ENCODE measurements around the gene LRMDA.
A peak's percentile ranks its signal among the peaks of the same experiment; 100 is the strongest.

The LRMDA gene

GRCh38 chr10:75649466-75649865, 218.0 kb downstream of the LRMDA start:
- Histone ChIP-seq H3K27ac (ENCODE audit: low read length, poor library complexity, severe bottlenecking) (no peak overlapping the region), H4K8ac (ENCODE audit: low read length) (no peak overlapping the region), H3K18ac (ENCODE audit: low read depth in 1 of 2, low read length in 2 of 2) (no peak overlapping the region), H4K91ac (ENCODE audit: low read length) (no peak overlapping the region), H3K4ac (ENCODE audit: low read depth in 1 of 2, low read length in 2 of 2) (no peak overlapping the region), H2BK15ac (ENCODE audit: low read depth, poor library complexity, severe bottlenecking) (no peak overlapping the region), H3K4me3 (ENCODE audit: insufficient read depth in 1 of 2, low read depth in 1 of 2, low read length in 2 of 2) (no peak overlapping the region), H2BK120ac (ENCODE audit: low read depth, low read length) (no peak overlapping the region), H2AK5ac (ENCODE audit: low read length, severe bottlenecking) (no peak overlapping the region), H2BK5ac (ENCODE audit: low read depth, low read length, poor library complexity, severe bottlenecking) (no peak overlapping the region), H2AFZ (ENCODE audit: low read depth, low read length) (no peak overlapping the region), H3K9ac (ENCODE audit: low read length) (no peak overlapping the region), H2BK12ac (ENCODE audit: low read length in 2 of 2) (no peak overlapping the region), H3K9me3 (ENCODE audit: control insufficient read depth, low read length) (no peaks in the 10 kb centered on the region), H3K79me1 (replicated peaks; ENCODE audit: low read length, poor library complexity, severe bottlenecking) (no peaks in the 10 kb centered on the region), H3K14ac (ENCODE audit: low read length in 2 of 2) (no peak overlapping the region), H3K23ac (ENCODE audit: low read length in 2 of 2) (no peak overlapping the region), H3K4me1 (ENCODE audit: control insufficient read depth, insufficient read depth, low read depth, low read length) (no peaks in the 10 kb centered on the region), H3K36me3 (ENCODE audit: control insufficient read depth in 1 of 2, insufficient read depth in 2 of 2, low read depth in 1 of 2, low read length in 2 of 2) (no peaks in the 10 kb centered on the region), H3K27me3 (ENCODE audit: control insufficient read depth in 1 of 2, insufficient read depth in 1 of 2, low read length in 2 of 2) (peaks cover 0 to 5% of the 10 kb centered on the region in 2 experiments), H3K4me2 (ENCODE audit: low read length, poor library complexity, severe bottlenecking) (no peak overlapping the region)
- no peak for DNase-seq
- no CpG with 5 or more reads among the region's 1 CpG for WGBS

GRCh38 chr10:75650648-75651047, 219.2 kb downstream of the LRMDA start:
- Histone ChIP-seq H3K36me3 (ENCODE audit: control insufficient read depth in 1 of 2, insufficient read depth in 2 of 2, low read depth in 1 of 2, low read length in 2 of 2) (no peaks in the 10 kb centered on the region), H3K4me3 (ENCODE audit: insufficient read depth in 1 of 2, low read depth in 1 of 2, low read length in 2 of 2) (no peak overlapping the region), H2BK5ac (ENCODE audit: low read depth, low read length, poor library complexity, severe bottlenecking) (no peak overlapping the region), H3K18ac (ENCODE audit: low read depth in 1 of 2, low read length in 2 of 2) (peak overlapping the region in 1 of 2 experiments; percentile 34), H2BK120ac (ENCODE audit: low read depth, low read length) (no peak overlapping the region), H2BK12ac (ENCODE audit: low read length in 2 of 2) (no peak overlapping the region), H3K4ac (ENCODE audit: low read depth in 1 of 2, low read length in 2 of 2) (no peak overlapping the region), H3K27me3 (ENCODE audit: control insufficient read depth in 1 of 2, insufficient read depth in 1 of 2, low read length in 2 of 2) (peaks cover 0 to 5% of the 10 kb centered on the region in 2 experiments), H4K91ac (ENCODE audit: low read length) (no peak overlapping the region), H3K23ac (ENCODE audit: low read length in 2 of 2) (no peak overlapping the region), H3K9ac (ENCODE audit: low read length) (no peak overlapping the region), H3K9me3 (ENCODE audit: control insufficient read depth, low read length) (no peaks in the 10 kb centered on the region), H4K8ac (ENCODE audit: low read length) (no peak overlapping the region), H3K27ac (ENCODE audit: low read length, poor library complexity, severe bottlenecking) (no peak overlapping the region), H3K14ac (ENCODE audit: low read length in 2 of 2) (no peak overlapping the region), H3K79me1 (replicated peaks; ENCODE audit: low read length, poor library complexity, severe bottlenecking) (no peaks in the 10 kb centered on the region), H3K4me1 (ENCODE audit: control insufficient read depth, insufficient read depth, low read depth, low read length) (no peaks in the 10 kb centered on the region), H2AK5ac (ENCODE audit: low read length, severe bottlenecking) (no peak overlapping the region), H2BK15ac (ENCODE audit: low read depth, poor library complexity, severe bottlenecking) (no peak overlapping the region), H3K4me2 (ENCODE audit: low read length, poor library complexity, severe bottlenecking) (no peak overlapping the region), H2AFZ (ENCODE audit: low read depth, low read length) (no peak overlapping the region)
- 77% methylated on average over 4 of the region's 4 CpGs for WGBS
- DNase-seq, result no peak

- no peak overlapping the region for H3K23ac ChIP-seq (ENCODE audit: low read length in 2 of 2)
- H3K9me3 ChIP-seq (ENCODE audit: control insufficient read depth, low read length), result no peaks in the 10 kb centered on the region
- 86% methylated on average over 2 of the region's 2 CpGs for WGBS
- no peak overlapping the region for H4K8ac ChIP-seq (ENCODE audit: low read length)
- no peak overlapping the region for H3K4ac ChIP-seq (ENCODE audit: low read depth in 1 of 2, low read length in 2 of 2)
- no peak overlapping the region for H3K4me3 ChIP-seq (ENCODE audit: insufficient read depth in 1 of 2, low read depth in 1 of 2, low read length in 2 of 2)
- H3K79me1 ChIP-seq (replicated peaks; ENCODE audit: low read length, poor library complexity, severe bottlenecking), result no peaks in the 10 kb centered on the region
- no peak overlapping the region for H3K9ac ChIP-seq (ENCODE audit: low read length)
- no peaks in the 10 kb centered on the region for H3K4me1 ChIP-seq (ENCODE audit: control insufficient read depth, insufficient read depth, low read depth, low read length)
- no peak overlapping the region for H3K14ac ChIP-seq (ENCODE audit: low read length in 2 of 2)
- peaks cover 0 to 5% of the 10 kb centered on the region in 2 experiments for H3K27me3 ChIP-seq (ENCODE audit: control insufficient read depth in 1 of 2, insufficient read depth in 1 of 2, low read length in 2 of 2)
- H2BK5ac ChIP-seq (ENCODE audit: low read depth, low read length, poor library complexity, severe bottlenecking), result no peak overlapping the region
- H3K27ac ChIP-seq (ENCODE audit: low read length, poor library complexity, severe bottlenecking), result no peak overlapping the region
- no peak overlapping the region for H4K91ac ChIP-seq (ENCODE audit: low read length)
- H2BK120ac ChIP-seq (ENCODE audit: low read depth, low read length), result no peak overlapping the region
- no peak overlapping the region for H2AK5ac ChIP-seq (ENCODE audit: low read length, severe bottlenecking)
- H3K36me3 ChIP-seq (ENCODE audit: control insufficient read depth in 1 of 2, insufficient read depth in 2 of 2, low read depth in 1 of 2, low read length in 2 of 2), result no peaks in the 10 kb centered on the region
- H3K18ac ChIP-seq (ENCODE audit: low read depth in 1 of 2, low read length in 2 of 2), result no peak overlapping the region
- no peak overlapping the region for H2AFZ ChIP-seq (ENCODE audit: low read depth, low read length)
- no peak overlapping the region for H2BK15ac ChIP-seq (ENCODE audit: low read depth, poor library complexity, severe bottlenecking)
- no peak overlapping the region for H3K4me2 ChIP-seq (ENCODE audit: low read length, poor library complexity, severe bottlenecking)
- no peak for DNase-seq
- no peak overlapping the region for H2BK12ac ChIP-seq (ENCODE audit: low read length in 2 of 2)
Measured at GRCh38 chr10:75651417-75651816, 220.0 kb downstream of the LRMDA start.

GRCh38 chr10:75652146-75652740, 220.8 kb downstream of the LRMDA start:
- H3K18ac ChIP-seq (ENCODE audit: low read depth in 1 of 2, low read length in 2 of 2), result no peak overlapping the region
- no peak for DNase-seq
- no peaks in the 10 kb centered on the region for H3K79me1 ChIP-seq (replicated peaks; ENCODE audit: low read length, poor library complexity, severe bottlenecking)
- no peak overlapping the region for H3K4me3 ChIP-seq (ENCODE audit: insufficient read depth in 1 of 2, low read depth in 1 of 2, low read length in 2 of 2)
- no peak overlapping the region for H3K14ac ChIP-seq (ENCODE audit: low read length in 2 of 2)
- H3K36me3 ChIP-seq (ENCODE audit: control insufficient read depth in 1 of 2, insufficient read depth in 2 of 2, low read depth in 1 of 2, low read length in 2 of 2), result no peaks in the 10 kb centered on the region
- H2AK5ac ChIP-seq (ENCODE audit: low read length, severe bottlenecking), result no peak overlapping the region
- H3K4me2 ChIP-seq (ENCODE audit: low read length, poor library complexity, severe bottlenecking), result no peak overlapping the region
- H3K9me3 ChIP-seq (ENCODE audit: control insufficient read depth, low read length), result no peaks in the 10 kb centered on the region
- H4K8ac ChIP-seq (ENCODE audit: low read length), result no peak overlapping the region
- no peak overlapping the region for H3K27ac ChIP-seq (ENCODE audit: low read length, poor library complexity, severe bottlenecking)
- no peak overlapping the region for H2BK15ac ChIP-seq (ENCODE audit: low read depth, poor library complexity, severe bottlenecking)
- H2BK5ac ChIP-seq (ENCODE audit: low read depth, low read length, poor library complexity, severe bottlenecking), result no peak overlapping the region
- H3K4me1 ChIP-seq (ENCODE audit: control insufficient read depth, insufficient read depth, low read depth, low read length), result no peaks in the 10 kb centered on the region
- H3K27me3 ChIP-seq (ENCODE audit: control insufficient read depth in 1 of 2, insufficient read depth in 1 of 2, low read length in 2 of 2), result peaks cover 0 to 6% of the 10 kb centered on the region in 2 experiments
- H2BK120ac ChIP-seq (ENCODE audit: low read depth, low read length), result no peak overlapping the region
- 87% methylated on average over 5 of the region's 5 CpGs for WGBS
- no peak overlapping the region for H3K4ac ChIP-seq (ENCODE audit: low read depth in 1 of 2, low read length in 2 of 2)
- H2BK12ac ChIP-seq (ENCODE audit: low read length in 2 of 2), result no peak overlapping the region
- H4K91ac ChIP-seq (ENCODE audit: low read length), result no peak overlapping the region
- H3K23ac ChIP-seq (ENCODE audit: low read length in 2 of 2), result no peak overlapping the region
- H3K9ac ChIP-seq (ENCODE audit: low read length), result no peak overlapping the region
- no peak overlapping the region for H2AFZ ChIP-seq (ENCODE audit: low read depth, low read length)

Measured in mesenchymal stem cell (in vitro differentiated cells and primary cell).